Smooth muscle cell (in vitro differentiated cells): ENCODE measurements around the gene CPNE9. TPM values are rescaled to one million over a fixed set of nuclear protein-coding genes. Genes with fewer than 3 reads are reported as not detected.

Experiments
- DNase-seq: peaks from one replicate; lab custom pipeline; 2025; ENCODE audit not compliant: unreplicated experiment; lab: John Stamatoyannopoulos, UW
- H2AFZ ChIP-seq: fragments of 200-600 bp; sonication (generic); 2 replicates; pipeline ENCODE4 v1.6.0; 2016; ENCODE audit warnings: antibody characterized with exemption, low read depth, mild to moderate bottlenecking
- H3F3A ChIP-seq: fragments of 200-600 bp; sonication (generic); 2 replicates; pipeline ENCODE4 v1.6.0; 2017; ENCODE audit warnings: antibody characterized with exemption, low read depth
- H3K27ac ChIP-seq: fragments of 200-600 bp; sonication (generic); 2 replicates; pipeline ENCODE4 v1.5.1; 2016; ENCODE audit warnings: low read depth, mild to moderate bottlenecking
- H3K27me3 ChIP-seq: fragments of 200-600 bp; sonication (generic); 2 replicates; pipeline ENCODE4 v1.6.1; 2016; ENCODE audit warnings: low read depth, mild to moderate bottlenecking
- H3K36me3 ChIP-seq: fragments of 200-600 bp; sonication (generic); 2 replicates; pipeline ENCODE4 v1.5.1; 2016; ENCODE audit warnings: low read depth
- H3K4me1 ChIP-seq: fragments of 200-600 bp; sonication (generic); 2 replicates; pipeline ENCODE4 v1.5.1; 2016; ENCODE audit warnings: low read depth
- H3K4me2 ChIP-seq: fragments of 200-600 bp; sonication (generic); 2 replicates; pipeline ENCODE4 v1.6.0; 2016; ENCODE audit warnings: mild to moderate bottlenecking
- H3K4me3 ChIP-seq: fragments of 200-600 bp; sonication (generic); 2 replicates; pipeline ENCODE4 v1.5.1; 2016; ENCODE audit warnings: mild to moderate bottlenecking
- H3K79me2 ChIP-seq: fragments of 200-600 bp; sonication (generic); 2 replicates; pipeline ENCODE4 v1.6.0; 2016; ENCODE audit warnings: low read depth, mild to moderate bottlenecking
- H3K9ac ChIP-seq: fragments of 200-600 bp; sonication (generic); 2 replicates; pipeline ENCODE4 v1.6.0; 2016; ENCODE audit warnings: low read depth
- H3K9me3 ChIP-seq: fragments of 200-600 bp; sonication (generic); replicated peaks from 2 replicates; pipeline ENCODE4 v1.5.1; 2016; ENCODE audit warnings: low read depth
- H4K20me1 ChIP-seq: fragments of 200-600 bp; sonication (generic); 2 replicates; pipeline ENCODE4 v1.6.0; 2016; ENCODE audit warnings: low read depth
- WGBS: methylation state at CpG from one replicate; pipeline ENCODE4 v1.1.7; 2016; ENCODE audit warnings: low lambda C conversion rate; 5-methylcytosine and 5-hydroxymethylcytosine counted together
- polyA plus RNA-seq: library from polyadenylated mRNA; unstranded; fragments of >200 nt; fragmentation: Nextera tagmentation; extraction: Ambion mirVana; gene quantifications from 2 replicates; pipeline ENCODE4 v1.2.1, GENCODE V29; 2016
- total RNA-seq: library from RNA; depleted of rRNA; stranded (reverse); fragments of >200 nt; gene quantifications from 2 replicates; pipeline ENCODE4 v1.2.3, GENCODE V29; 2014
- TF ChIP-seq, protein P1 (sequence below): fragments of 200-600 bp; sonication (generic); IDR thresholded peaks from 2 replicates; pipeline ENCODE4 v1.5.1; 2017; ENCODE audit warnings: borderline replicate concordance, mild to moderate bottlenecking, antibody characterized with exemption; ENCODE audit not compliant: insufficient read depth, poor library complexity, severe bottlenecking

CPNE9 gene
- total and polyA plus RNA-seq, 2 experiments from 2014 or later, result not detected

DNA sequence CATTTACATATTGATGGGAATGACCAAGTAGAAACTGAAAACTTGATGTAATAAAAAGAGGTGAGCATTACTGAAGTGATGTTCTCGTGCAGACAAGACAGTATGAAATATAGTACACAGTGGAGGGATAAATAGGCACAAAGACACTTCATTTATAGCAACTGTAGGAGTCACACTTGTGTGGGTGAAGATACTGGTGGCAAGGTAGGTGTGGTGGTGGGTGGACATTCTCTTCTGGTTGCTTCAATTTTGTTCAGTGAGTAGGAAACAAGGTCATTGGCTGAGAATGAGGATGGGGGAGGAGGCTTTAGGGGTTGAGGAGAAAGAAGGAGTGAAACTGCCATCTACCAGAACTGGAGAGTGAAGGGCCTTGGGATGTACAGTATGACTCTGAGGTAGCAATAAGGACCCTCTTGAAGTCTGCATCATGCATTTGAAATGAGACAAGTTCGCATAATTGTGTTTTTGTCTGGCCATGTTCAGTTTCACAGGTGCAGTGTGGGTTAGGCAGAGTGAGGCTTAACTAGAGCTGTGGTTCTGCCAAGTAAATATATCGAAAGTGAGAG lies 6.6 kb downstream of the CPNE9 start:
- Histone ChIP-seq H3K27me3 (peaks cover 9% of the 10 kb centered on the region), H3F3A (no peaks in the 10 kb centered on the region), H3K27ac (no peak overlapping the region), H3K4me3 (no peak overlapping the region), H3K79me2 (no peaks in the 10 kb centered on the region), H3K9ac (no peak overlapping the region), H3K36me3 (no peaks in the 10 kb centered on the region), H3K4me1 (peaks cover 3% of the 10 kb centered on the region), H3K9me3 (no peaks in the 10 kb centered on the region), H4K20me1 (no peaks in the 10 kb centered on the region), H2AFZ (no peak overlapping the region), H3K4me2 (no peak overlapping the region)
- TF ChIP-seq, protein P1, sequence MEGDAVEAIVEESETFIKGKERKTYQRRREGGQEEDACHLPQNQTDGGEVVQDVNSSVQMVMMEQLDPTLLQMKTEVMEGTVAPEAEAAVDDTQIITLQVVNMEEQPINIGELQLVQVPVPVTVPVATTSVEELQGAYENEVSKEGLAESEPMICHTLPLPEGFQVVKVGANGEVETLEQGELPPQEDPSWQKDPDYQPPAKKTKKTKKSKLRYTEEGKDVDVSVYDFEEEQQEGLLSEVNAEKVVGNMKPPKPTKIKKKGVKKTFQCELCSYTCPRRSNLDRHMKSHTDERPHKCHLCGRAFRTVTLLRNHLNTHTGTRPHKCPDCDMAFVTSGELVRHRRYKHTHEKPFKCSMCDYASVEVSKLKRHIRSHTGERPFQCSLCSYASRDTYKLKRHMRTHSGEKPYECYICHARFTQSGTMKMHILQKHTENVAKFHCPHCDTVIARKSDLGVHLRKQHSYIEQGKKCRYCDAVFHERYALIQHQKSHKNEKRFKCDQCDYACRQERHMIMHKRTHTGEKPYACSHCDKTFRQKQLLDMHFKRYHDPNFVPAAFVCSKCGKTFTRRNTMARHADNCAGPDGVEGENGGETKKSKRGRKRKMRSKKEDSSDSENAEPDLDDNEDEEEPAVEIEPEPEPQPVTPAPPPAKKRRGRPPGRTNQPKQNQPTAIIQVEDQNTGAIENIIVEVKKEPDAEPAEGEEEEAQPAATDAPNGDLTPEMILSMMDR, result no peak
- DNase-seq, result no peak
- WGBS, result 74% methylated on average over 3 of the region's 3 CpGs

- no peaks in the 10 kb centered on the region for H4K20me1 ChIP-seq
- no peak overlapping the region for H2AFZ ChIP-seq
- no peaks in the 10 kb centered on the region for H3F3A ChIP-seq
- H3K79me2 ChIP-seq, result no peaks in the 10 kb centered on the region
- no peak overlapping the region for H3K4me3 ChIP-seq
- H3K9ac ChIP-seq, result no peak overlapping the region
- H3K9me3 ChIP-seq, result no peaks in the 10 kb centered on the region
- peaks cover 3% of the 10 kb centered on the region for H3K4me1 ChIP-seq
- H3K27me3 ChIP-seq, result no peaks in the 10 kb centered on the region
- H3K4me2 ChIP-seq, result no peak overlapping the region
- 98% methylated on average over 2 of the region's 2 CpGs for WGBS
- no peak for DNase-seq
- H3K27ac ChIP-seq, result no peak overlapping the region
- TF ChIP-seq, protein P1, result no peak
- H3K36me3 ChIP-seq, result no peaks in the 10 kb centered on the region
Measured at GRCh38 chr3:9712415-9712814, 8.8 kb downstream of the CPNE9 start.

GRCh38 chr3:9713142-9713541 lies 9.5 kb downstream of the CPNE9 start:
- WGBS, result 88% methylated on average over 4 of the region's 4 CpGs
- H3K36me3 ChIP-seq, result no peaks in the 10 kb centered on the region
- H3K4me3 ChIP-seq, result no peak overlapping the region
- H2AFZ ChIP-seq, result no peak overlapping the region
- no peak overlapping the region for H3K9ac ChIP-seq
- H3K9me3 ChIP-seq, result no peaks in the 10 kb centered on the region
- H3K27ac ChIP-seq, result no peak overlapping the region
- no peaks in the 10 kb centered on the region for H3K79me2 ChIP-seq
- TF ChIP-seq, protein P1, result no peak
- H3K4me1 ChIP-seq, result peaks cover 3% of the 10 kb centered on the region
- H3K27me3 ChIP-seq, result no peaks in the 10 kb centered on the region
- no peak for DNase-seq
- no peaks in the 10 kb centered on the region for H3F3A ChIP-seq
- H4K20me1 ChIP-seq, result no peaks in the 10 kb centered on the region
- H3K4me2 ChIP-seq, result no peak overlapping the region

GRCh38 chr3:9715136-9715535 lies 11.5 kb downstream of the CPNE9 start:
- H2AFZ ChIP-seq, result no peak overlapping the region
- no peaks in the 10 kb centered on the region for H3K9me3 ChIP-seq
- DNase-seq, result no peak
- H4K20me1 ChIP-seq, result no peaks in the 10 kb centered on the region
- H3F3A ChIP-seq, result no peaks in the 10 kb centered on the region
- H3K4me2 ChIP-seq, result no peak overlapping the region
- H3K4me3 ChIP-seq, result no peak overlapping the region
- no peak overlapping the region for H3K27ac ChIP-seq
- no peak overlapping the region for H3K9ac ChIP-seq
- H3K36me3 ChIP-seq, result no peaks in the 10 kb centered on the region
- no peaks in the 10 kb centered on the region for H3K79me2 ChIP-seq
- 43% methylated on average over 4 of the region's 4 CpGs for WGBS
- TF ChIP-seq, protein P1, result no peak
- H3K4me1 ChIP-seq, result peaks cover 3% of the 10 kb centered on the region
- no peaks in the 10 kb centered on the region for H3K27me3 ChIP-seq
